ENCODE measurements around the gene GPR176.

Gene GPR176, protein sequence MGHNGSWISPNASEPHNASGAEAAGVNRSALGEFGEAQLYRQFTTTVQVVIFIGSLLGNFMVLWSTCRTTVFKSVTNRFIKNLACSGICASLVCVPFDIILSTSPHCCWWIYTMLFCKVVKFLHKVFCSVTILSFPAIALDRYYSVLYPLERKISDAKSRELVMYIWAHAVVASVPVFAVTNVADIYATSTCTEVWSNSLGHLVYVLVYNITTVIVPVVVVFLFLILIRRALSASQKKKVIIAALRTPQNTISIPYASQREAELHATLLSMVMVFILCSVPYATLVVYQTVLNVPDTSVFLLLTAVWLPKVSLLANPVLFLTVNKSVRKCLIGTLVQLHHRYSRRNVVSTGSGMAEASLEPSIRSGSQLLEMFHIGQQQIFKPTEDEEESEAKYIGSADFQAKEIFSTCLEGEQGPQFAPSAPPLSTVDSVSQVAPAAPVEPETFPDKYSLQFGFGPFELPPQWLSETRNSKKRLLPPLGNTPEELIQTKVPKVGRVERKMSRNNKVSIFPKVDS

DNA sequence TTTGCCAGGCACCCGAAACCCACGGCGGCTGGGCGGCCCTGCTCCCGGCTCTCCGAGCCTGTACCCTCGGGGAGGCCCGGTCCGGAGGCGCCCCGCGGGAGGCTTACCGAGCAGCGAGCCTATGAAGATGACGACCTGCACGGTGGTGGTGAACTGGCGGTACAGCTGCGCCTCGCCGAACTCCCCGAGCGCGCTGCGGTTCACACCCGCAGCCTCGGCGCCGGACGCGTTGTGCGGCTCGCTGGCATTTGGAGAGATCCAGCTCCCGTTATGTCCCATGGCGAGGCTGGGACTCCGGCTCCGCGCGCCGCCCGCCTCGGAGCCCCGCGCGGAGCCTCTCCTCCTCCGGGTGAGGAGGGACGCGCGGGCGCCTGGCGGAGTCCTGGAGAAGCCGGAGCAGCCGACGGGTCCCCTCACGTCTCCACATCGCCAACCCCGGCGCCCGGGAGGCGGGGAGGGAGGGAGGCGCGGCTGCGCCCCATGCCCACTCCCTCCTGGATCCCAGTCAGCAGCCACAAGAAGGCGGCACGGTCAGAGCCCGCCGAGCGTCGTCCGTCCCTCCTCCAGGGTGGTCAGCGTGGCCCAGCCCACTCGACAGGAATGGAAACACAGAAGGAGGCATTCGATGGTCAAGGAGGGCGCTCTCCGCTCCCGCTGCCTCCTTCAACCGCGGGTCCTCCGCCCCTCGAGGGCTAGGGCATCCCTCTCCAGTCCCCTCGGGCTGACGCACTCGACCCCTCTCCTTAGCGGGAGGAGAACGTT, at the start of gene GPR176:
GPR176 (minus strand) TSS at position 519 of the 762 bp plus-strand sequence; CDS start at position 279, 240 bp downstream.
- TF ChIP-seq CTCF (IDR thresholded peaks at IDR 0.05; ENCODE audit: low read depth, low read length), result peak; percentile 21
- peak; percentile 83 for DNase-seq (ENCODE audit: extremely low read depth, low read depth)

GRCh38 chr15:39969002-39969394, 48.9 kb upstream of the GPR176 start:
- no peak for TF ChIP-seq CTCF (IDR thresholded peaks at IDR 0.05; ENCODE audit: low read depth, low read length)
- no peak for DNase-seq (ENCODE audit: extremely low read depth, low read depth)

DNA sequence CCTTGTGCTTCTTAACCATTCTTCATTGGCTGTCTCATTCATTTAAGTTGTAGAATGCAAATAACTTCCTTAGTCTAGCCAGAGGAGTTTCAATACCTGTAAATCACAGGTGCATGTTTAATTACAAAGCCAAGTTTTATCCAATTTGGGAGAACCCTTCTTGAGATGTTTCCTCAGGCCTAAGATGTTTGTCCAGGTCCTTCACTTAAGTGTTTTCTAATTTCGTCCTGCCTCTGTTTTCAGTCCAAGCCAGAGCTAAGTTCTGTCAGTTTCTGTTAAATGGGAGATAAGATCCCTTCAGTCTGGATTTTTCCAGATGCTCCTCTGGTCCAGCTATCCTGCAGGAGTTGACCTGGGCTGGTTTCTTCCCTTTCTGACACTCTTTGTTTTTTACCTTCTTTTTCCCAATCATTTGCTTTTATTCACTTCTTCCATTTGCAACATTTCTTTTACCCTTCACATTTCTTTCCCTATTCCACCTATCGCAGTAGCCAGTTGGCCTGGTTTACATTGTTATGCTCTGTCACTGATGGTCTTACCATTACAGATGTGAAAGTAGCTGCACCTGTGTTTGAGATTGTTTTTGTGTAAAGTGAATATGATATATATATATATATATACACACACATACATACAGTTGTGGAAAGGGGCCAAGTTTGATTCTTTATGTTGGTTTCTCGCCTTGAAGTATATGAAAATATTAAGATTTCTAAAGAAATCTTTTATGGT, 48.4 kb upstream of the GPR176 start:
- DNase-seq (ENCODE audit: extremely low read depth, low read depth), result no peak
- TF ChIP-seq CTCF (IDR thresholded peaks at IDR 0.05; ENCODE audit: low read depth, low read length), result no peak

- TF ChIP-seq CTCF (IDR thresholded peaks at IDR 0.05; ENCODE audit: low read depth, low read length), result no peak
- DNase-seq (ENCODE audit: extremely low read depth, low read depth), result no peak
Measured at GRCh38 chr15:39966521-39966920, 46.5 kb upstream of the GPR176 start.

DNA sequence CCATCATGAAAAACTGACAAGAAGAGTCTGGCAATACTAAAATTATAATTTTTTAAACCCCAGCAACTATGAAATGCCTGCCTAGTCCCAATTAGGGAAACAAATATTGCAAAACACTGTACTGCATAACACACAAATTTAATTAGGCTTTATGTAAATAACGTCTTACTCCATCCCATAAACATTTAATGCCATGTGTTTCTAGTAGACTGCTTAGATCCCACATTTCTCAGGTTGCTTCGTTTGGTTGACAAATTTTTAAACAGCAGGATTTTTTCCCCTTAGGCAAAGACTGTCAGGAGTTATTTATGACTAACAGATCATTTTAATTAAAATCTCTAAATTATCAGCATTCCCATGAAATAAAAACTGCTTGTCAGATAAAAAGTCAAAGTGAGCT, 43.7 kb upstream of the GPR176 start:
- peak; percentile 89 for DNase-seq (ENCODE audit: extremely low read depth, low read depth)
- no peak for TF ChIP-seq CTCF (IDR thresholded peaks at IDR 0.05; ENCODE audit: low read depth, low read length)

DNA sequence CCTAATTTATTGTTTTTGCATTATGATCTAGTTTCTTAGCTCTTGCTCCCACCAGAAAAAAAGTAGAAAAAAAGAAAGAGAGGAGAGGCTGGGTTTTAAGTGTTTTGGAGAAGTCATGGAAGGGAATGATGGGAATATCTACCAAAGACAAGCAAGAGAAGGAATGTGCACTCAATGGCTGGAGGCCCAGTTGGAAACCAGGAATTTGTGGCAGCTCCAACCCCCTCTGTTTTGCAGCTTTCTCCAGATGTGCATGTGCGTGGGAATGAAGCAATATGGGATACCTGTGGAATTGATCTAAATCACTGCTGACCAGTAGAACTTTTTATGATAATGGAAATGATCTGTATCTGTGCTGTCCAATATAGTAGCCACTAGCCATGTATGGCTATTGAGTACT, 41.0 kb upstream of the GPR176 start:
- TF ChIP-seq CTCF (IDR thresholded peaks at IDR 0.05; ENCODE audit: low read depth, low read length), result no peak
- DNase-seq (ENCODE audit: extremely low read depth, low read depth), result peak; percentile 75
